DND-41 (cell line): Measurements from ENCODE around the gene CSNK1G3.

Experiments used
- ATAC-seq: fragments of 200-7000 bp; cut with Tn5 transposase; 3 replicates; pipeline ENCODE4 v1.9.1; 2021; ENCODE audit warnings: low read depth; ENCODE audit not compliant: insufficient read depth
- DNase-seq: peaks from one replicate; pipeline ENCODE4 v3.0.0-alpha.2; 2020
- H2AFZ ChIP-seq: 2 replicates; pipeline ENCODE4 v1.6.0; 2012; ENCODE audit warnings: low read depth, low read length
- H3K27ac ChIP-seq: 2 replicates; pipeline ENCODE4 v1.5.1; 2012; ENCODE audit warnings: low read length, inconsistent platforms
- H3K27me3 ChIP-seq: fragments of 200-600 bp; sonication (generic); 2 replicates; pipeline ENCODE4 v1.6.0; 2012; ENCODE audit warnings: low read length, mild to moderate bottlenecking, inconsistent platforms; ENCODE audit not compliant: insufficient read depth, poor library complexity
- H3K36me3 ChIP-seq: 2 replicates; pipeline ENCODE4 v1.5.1; 2012; ENCODE audit warnings: low read length, inconsistent platforms; ENCODE audit not compliant: insufficient read depth
- H3K4me1 ChIP-seq: 2 replicates; pipeline ENCODE4 v1.5.1; 2012; ENCODE audit warnings: mild to moderate bottlenecking, low read length; ENCODE audit not compliant: insufficient read depth
- H3K4me2 ChIP-seq: 2 replicates; pipeline ENCODE4 v1.6.0; 2012; ENCODE audit warnings: mild to moderate bottlenecking, moderate library complexity, low read length, inconsistent platforms; ENCODE audit not compliant: insufficient read depth
- H3K4me3 ChIP-seq, 2 experiments: fragments of 200-600 bp in 1 of 2; shearing (Covaris generic) in 1 of 2; 2 replicates each; pipeline ENCODE4 v1.5.1; 2012 to 2016; ENCODE audit warnings: inconsistent platforms in 2 of 2, low read length in 2 of 2, mild to moderate bottlenecking in 2 of 2, low read depth in 1 of 2, moderate library complexity in 1 of 2
- H3K79me2 ChIP-seq: 2 replicates; pipeline ENCODE4 v1.6.0; 2012; ENCODE audit warnings: low read length, inconsistent platforms; ENCODE audit not compliant: insufficient read depth
- H3K9ac ChIP-seq: 2 replicates; pipeline ENCODE4 v1.6.0; 2012; ENCODE audit warnings: low read depth, mild to moderate bottlenecking, inconsistent platforms, low read length, moderate library complexity
- H3K9me3 ChIP-seq: 2 replicates; pipeline ENCODE4 v1.5.1; 2012; ENCODE audit warnings: low read length, moderate library complexity, mild to moderate bottlenecking, inconsistent platforms; ENCODE audit not compliant: insufficient read depth, severe bottlenecking
- H4K20me1 ChIP-seq: 2 replicates; pipeline ENCODE4 v1.6.0; 2012; ENCODE audit warnings: low read length; ENCODE audit not compliant: insufficient read depth
- CTCF ChIP-seq: IDR thresholded peaks from 2 replicates; pipeline ENCODE4 v1.5.1; 2012; ENCODE audit warnings: borderline replicate concordance, low read length, moderate library complexity, mild to moderate bottlenecking; ENCODE audit not compliant: poor library complexity, severe bottlenecking; ENCODE audit errors: extremely low read depth
- EZH2 ChIP-seq: IDR thresholded peaks from 3 replicates; pipeline ENCODE4 v1.6.1; 2012; ENCODE audit warnings: borderline replicate concordance, low read depth, mild to moderate bottlenecking, moderate library complexity, low read length, inconsistent platforms; ENCODE audit not compliant: severe bottlenecking

The CSNK1G3 gene

GRCh38 chr5:123511290-123511647, 708 bp upstream of the CSNK1G3 start:
- H3K9me3 ChIP-seq = no peaks in the 10 kb centered on the region
- no peaks in the 10 kb centered on the region for H4K20me1 ChIP-seq
- no peak overlapping the region for H3K9ac ChIP-seq
- no peaks in the 10 kb centered on the region for H3K36me3 ChIP-seq
- no peaks in the 10 kb centered on the region for H3K27me3 ChIP-seq
- no peaks in the 10 kb centered on the region for H3K4me1 ChIP-seq
- H3K79me2 ChIP-seq = no peaks in the 10 kb centered on the region
- TF ChIP-seq CTCF (no peak), EZH2 (no peak)
- H3K27ac ChIP-seq = no peak overlapping the region
- ATAC-seq (no peak), DNase-seq (no peak)
- no peak overlapping the region for H2AFZ ChIP-seq
- no peak overlapping the region for H3K4me3 ChIP-seq
- no peak overlapping the region for H3K4me2 ChIP-seq

- ATAC-seq (no peak), DNase-seq (no peak)
These were observed 859 bp downstream of the CSNK1G3 start for GRCh38 chr5:123512611-123513461.

GRCh38 chr5:123514615-123515355, 2.8 kb downstream of the CSNK1G3 start:
- Histone ChIP-seq H3K9me3 (no peaks in the 10 kb centered on the region), H3K79me2 (no peaks in the 10 kb centered on the region), H3K4me1 (no peaks in the 10 kb centered on the region), H3K4me2 (no peak overlapping the region), H2AFZ (no peak overlapping the region), H3K4me3 (no peak overlapping the region), H3K27ac (no peak overlapping the region), H3K27me3 (no peaks in the 10 kb centered on the region), H3K36me3 (no peaks in the 10 kb centered on the region), H3K9ac (no peak overlapping the region), H4K20me1 (no peaks in the 10 kb centered on the region)
- TF ChIP-seq CTCF (no peak), EZH2 (no peak)
- DNase-seq = no peak
- ATAC-seq = no peak

More at GRCh38 chr5:123512611-123513461, 859 bp downstream of the CSNK1G3 start:
- Histone ChIP-seq H4K20me1 (no peaks in the 10 kb centered on the region), H3K36me3 (no peaks in the 10 kb centered on the region), H3K4me1 (no peaks in the 10 kb centered on the region), H3K4me2 (no peak overlapping the region), H3K79me2 (no peaks in the 10 kb centered on the region), H3K27ac (no peak overlapping the region), H2AFZ (no peak overlapping the region), H3K27me3 (no peaks in the 10 kb centered on the region), H3K9me3 (no peaks in the 10 kb centered on the region), H3K4me3 (no peak overlapping the region), H3K9ac (no peak overlapping the region)
- TF ChIP-seq CTCF (no peak), EZH2 (no peak)
